Fibroblast of skin of right biceps (primary cell): ENCODE measurements around the gene GJC2.
"Not testable (repeated sequence)": the region's sequence is repeated elsewhere in the genome, so short reads cannot be mapped to it uniquely, and the experiment has no call there.

Source experiments
- DNase-seq: peaks from one replicate; pipeline ENCODE4 v3.0.0-alpha.2; 2013

GJC2 gene

DNA sequence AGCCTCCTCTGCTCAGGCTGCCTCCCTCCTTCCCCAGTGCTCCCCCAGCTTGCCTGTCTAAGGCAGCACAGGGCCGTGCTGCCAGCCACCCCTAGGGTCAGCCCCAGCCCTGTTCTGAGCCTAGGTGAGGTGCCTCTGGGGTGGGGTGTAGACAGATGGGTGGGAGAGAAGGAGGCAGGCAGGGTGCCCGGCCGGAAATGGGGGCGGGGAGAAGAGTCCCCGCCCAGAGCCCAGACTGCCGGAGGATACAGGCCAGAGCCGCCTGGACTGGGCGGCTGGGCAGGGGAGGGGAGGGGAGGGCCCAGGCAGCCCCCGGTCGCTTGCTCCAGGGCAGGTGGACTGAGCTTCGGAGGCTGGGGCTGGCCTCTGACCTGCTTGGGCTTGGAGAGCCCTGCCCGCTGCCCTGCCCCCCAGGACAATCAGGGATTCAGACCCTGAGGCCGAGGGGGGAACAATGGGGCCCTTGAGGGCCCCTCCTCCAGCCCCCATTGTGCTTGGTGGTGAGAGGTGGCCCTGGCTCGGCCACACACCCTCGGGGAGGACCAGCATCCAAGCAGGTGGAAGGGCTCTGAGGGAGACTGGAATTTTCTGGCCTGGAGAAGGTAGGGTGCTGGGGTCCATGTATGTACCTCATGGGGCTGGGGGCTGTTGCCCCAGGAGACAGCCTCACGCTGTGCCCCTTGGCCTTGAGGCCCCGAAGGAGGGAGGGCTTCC is at the start of gene GJC2:
GJC2 (plus strand) TSS at position 525 of the 714 bp plus-strand sequence. CDS start 7,829 bp downstream, outside the sequence.
- no peak for DNase-seq

DNA sequence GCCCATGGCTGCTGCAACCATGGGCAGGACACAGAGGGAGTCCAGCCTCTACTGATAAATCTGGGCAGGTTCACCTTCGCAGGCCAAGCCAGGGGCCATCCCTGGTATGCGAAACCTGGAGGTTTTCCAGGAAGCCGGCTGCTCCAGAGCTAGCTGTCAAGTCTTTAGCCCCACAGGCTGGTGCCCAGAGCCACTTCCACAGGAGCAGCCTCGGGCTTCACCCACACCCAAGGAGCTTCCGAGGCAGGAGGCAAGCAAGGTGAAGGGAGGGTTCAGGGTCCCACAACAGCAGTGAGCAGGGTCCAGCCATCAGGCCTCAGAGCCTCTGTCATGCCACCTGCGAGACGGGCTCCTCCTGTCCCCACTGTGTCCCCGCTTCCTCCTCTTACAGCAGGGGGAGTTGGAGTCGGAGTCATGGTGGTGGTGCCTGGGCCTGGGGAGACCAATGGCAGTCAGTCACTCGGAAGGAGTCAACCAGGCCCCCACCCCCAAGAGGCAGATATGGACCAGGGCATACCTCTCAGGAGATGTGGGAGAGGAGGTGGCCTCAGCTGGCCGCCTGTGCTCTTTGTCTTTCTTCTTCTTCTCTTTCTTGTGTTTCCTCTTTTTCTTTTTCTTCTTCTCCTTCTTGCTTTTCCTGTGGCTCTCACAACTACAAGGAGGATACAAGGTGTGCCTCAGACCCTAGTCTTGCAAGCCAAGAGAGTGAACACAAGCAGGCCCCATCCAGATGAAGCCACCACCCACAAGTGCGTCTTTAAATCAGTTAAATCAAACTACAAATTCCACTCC is 48.7 kb upstream of the GJC2 start:
- DNase-seq, result no peak

DNA sequence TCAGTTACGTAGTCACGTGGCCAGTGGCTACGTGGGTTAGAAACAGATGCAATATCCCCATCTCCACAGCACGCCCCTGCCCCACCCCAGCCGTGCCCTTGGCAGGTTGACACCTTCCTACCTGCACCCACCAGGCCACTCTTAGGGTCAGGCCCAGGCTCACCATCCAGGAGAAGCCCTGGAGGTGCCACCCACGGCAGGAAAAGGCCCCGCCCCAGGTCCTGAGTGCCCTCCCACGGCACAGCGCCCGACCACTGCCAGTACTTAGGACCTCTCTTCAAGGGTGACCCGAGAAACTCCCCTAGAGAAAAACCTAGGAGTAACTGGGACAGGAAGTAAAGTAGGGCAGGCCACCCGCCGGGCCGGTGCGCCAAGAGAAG is 48.1 kb upstream of the GJC2 start:
- DNase-seq, result no peak

DNA sequence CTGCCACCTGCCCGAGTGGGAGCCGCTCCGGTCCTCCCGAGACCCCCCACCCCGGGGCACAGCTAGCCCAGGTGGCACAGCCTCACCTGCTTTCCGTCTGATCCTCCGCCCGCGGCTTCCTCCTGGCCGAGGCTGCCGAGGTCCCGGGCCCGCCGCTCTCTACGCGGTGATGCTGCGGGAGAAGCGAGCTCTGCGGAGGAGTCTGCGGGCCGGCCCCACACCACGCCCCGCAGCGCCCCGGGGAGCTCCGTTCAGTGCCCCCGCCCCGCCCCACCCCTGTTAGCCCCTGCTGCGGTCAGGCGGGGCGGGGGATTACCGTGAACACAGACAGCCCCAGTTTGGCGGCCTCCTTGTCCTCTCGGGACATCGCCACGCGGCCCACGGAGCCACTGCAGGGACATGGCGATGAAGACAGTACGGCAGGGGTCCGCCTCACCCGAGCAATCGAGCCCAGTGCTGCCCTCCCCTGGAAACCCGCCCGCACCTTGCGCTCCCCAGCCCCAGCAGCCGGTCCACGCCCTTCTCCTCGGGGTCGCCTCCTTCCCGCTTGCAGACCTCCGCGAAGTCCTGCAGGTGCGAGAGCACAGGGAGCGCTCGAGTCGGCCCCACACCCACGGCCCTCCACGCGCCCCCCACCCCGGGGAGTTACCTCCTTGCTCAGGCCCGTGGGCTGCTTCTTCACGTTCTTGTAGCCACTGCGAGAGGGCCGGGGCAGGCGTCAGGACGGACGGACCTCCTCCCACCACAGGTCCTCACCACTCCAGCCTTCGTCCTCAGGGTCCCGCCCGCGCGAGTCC is 47.5 kb upstream of the GJC2 start:
- DNase-seq, result no peak

DNA sequence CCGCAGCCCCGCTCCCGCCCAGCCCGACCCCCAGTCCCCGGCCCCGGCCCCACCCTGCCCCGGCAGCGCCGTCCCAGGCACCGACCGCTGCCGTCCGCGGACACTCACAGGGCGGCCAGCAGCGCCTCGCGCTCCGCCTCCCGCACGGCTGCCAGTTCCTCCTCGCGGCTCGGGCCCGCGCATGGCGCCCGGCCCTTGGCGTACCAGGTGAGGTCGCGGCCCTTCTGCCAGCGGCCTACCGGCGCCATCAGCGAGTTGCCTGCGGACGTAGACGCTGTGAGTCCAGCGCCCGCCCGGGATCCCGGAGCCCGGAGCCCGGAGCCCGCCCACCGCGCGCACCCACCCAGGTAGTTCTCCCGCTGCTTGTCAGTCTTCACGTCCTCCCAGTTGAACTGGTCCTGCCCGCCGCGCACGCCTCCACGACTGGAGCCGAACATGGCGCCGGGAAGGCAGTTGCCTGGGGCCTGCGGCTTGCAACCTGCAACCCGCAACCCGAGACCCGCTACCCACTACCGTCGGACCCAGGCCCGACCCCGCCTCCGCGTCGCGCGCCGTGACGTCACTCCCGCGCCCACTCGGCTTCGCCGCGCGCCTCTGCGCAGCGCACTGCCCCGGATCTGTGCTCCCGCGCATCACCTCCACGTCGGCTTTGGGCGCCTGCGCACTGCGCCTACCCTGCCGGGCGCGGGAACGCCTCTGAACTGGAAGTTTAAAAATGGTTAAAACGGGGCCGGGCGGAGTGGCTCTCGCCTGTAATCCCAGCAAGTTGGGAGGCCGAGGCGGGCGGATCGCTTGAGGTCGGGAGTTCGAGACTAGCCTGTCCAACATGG is 46.7 kb upstream of the GJC2 start, which contains the start of gene C1orf35:
C1orf35 (minus strand) TSS at position 535 of the 830 bp plus-strand sequence; CDS start at position 437, 98 bp downstream.
- DNase-seq, result peak; percentile 92

DNA sequence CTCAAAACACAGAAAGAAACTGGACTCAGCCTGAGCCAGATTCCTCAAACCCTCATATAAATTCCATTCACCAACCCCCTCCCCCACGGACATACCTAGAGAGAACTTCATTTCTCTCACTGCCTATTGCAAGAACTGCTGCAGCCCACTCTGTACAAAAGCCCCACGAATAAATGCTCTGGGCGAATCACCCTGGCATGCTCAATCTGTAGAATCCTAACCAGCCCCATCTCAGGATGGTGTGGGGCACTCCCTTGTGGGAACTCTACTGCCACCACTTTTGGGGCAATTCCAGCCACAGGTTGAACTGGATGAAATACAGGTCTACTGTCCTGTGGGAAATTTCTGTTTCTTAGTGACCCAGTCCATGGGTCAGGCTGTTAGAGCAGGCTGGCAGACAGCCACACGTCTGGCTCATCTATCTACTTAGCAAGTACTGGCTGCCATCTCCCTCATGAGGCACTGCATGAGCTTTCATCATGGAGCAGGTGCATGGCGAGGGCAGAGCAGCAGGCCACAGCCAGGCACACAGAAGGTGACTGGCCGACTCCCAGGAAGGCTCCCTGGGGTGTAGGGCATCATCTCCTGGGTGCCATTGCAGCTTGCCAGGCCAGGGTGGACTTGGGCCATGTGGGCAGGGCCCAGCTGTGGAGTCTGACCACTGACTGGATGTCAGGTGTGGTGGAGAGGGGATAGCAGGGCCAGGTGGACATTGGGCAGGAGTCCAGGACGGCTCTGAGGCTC is 45.0 kb upstream of the GJC2 start:
- peak; percentile 48 for DNase-seq

DNA sequence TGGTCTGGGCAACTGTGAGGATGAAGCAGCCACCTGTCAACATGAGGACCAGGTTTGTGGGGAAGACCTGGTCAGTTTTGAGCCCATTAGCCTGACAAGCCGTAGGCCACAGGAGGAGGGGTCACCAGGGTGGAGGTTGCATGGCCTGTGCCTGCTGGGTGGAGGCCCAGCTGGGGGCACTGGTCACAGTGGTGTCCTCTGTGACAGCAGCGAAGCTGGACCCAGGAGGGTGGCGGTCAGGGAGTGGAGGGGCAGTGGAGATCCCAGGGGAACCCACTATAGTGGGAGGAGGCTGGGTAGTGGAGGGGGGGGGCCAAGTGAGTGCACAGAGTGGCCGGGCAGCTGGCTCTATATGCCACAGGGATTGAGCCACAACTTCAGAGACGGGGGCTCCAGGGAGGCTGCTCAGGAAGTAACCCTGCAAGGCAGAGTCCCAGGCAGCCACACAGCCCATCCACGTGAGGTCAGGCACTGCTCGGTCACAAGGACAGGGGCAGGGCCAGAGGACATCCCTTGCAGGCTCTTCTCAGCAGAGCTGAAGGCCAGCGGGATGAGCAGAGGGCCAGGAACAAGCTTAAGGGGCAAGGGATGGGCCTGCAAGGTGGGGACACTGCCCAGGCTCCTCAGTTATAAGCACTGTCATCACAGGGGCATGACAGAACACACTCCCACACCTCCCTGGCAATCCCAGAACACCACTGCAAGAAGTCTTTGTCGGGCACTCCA is 44.3 kb upstream of the GJC2 start:
- DNase-seq, result no peak

DNA sequence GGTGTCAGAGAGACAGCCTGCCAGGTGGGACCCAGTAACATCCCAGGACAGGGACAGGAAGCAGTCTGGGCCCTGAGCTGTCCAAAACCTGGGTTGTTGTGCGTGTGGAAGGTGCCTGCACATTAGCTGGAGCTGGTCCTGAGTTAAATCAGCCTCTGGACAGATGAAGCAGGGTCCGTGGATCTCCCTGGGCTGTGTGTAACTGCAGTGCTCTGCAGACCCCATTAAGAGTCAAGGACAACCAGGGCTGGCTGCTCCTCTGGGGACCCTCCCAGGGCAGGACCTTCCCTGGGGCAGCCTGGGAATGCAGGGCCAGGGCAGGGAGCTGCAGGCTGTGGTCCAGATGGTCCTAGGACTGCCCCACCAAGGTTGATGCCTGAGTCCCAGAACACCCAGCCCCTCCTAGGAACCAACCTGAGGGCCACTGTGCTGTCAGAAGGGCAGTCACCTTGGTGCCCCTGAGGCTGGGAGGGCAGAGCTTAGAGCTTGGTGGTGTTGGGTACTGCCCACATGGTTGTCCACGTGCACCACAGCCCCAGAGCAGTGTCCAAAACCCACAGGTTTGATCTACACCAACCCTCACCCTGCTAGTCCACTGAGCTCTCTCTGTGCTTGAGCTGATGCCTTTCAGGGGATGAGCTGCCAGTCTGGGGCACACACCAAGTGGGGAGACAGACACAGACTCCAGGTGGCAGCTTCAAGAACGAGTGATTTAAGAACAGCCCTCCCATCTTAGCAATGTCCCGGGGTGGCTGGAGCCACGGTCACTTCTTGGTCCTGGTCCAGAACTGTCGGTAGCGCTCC is 43.5 kb upstream of the GJC2 start:
- no peak for DNase-seq

DNA sequence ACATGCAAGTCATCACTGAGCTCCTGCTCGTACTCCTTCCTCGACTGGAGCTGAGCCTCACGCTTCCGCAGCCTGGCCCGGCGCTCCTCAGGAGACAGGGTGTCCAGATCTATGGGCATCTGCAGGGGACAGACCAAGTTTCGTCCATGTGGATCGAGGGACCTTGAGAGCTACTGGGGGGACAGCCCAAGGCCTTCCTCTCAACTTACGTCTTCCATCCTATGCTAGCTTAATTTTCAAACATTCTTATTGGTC is 43.0 kb upstream of the GJC2 start:
- no peak for DNase-seq

DNA sequence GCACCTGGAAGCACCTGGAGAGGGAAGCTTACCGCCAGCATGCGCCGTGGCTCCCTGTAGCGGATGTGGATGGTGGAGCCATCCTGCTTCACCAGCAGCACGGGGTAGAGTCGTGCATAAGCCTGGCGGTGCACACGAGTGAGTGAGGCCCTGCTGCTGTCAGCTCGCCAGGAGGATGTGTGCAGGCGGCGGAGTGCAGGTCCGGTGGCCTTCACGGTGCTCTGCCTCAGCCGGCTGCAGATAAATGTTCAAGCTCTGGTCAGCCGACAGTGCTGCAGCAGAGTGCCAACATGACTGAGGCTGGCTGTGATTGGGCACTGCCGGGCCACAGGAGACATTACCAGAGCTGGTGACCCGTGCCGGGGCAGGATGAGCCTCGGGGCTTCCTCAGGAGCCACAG is 42.1 kb upstream of the GJC2 start:
- no peak for DNase-seq

DNA sequence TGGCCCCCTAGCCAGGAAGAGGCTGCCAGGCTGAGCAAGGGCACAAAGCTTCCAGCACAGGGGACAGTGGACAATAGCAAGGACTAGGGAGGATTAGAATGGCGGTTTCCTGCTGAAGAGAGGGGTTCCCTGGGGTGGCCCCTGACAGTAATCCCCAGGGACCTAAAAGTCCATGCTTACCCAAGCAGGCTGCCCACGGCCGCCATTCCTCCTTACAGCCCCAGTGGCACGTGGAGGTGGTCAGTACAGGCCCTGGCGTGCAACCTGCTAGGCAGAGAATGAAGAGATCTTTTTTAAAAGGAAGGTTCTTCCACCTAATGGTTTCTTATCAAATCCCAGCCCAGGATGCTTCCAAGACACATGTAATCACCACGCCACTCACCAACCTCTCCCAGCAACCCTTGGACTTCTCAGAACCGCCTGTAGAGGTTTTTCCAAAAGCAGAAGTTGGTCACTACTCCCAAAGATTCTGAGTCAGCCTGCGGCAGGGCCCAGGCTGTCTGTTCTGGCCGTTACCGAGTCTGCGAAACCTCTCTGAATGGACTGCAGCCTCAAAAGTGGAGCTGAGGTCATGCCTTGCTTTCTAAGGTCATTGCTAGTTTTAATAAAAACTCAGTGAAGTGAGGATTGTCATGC is 41.6 kb upstream of the GJC2 start:
- DNase-seq, result no peak

DNA sequence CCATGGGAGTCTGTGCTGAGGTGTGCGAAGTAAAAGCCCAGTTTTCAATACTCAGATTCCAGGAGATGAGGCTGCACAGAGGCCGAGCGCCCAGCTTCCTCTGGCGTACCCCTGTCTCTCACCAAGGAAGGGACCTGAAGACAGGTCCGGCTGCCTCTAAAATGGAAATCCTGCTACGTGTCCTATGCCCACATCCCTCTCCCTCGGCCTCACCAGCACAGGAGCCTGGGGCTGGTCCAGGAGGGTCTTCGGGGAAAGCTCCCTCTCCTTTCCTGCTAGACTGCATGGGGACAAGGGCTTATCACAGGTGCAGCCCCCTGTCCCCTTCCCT is 41.0 kb upstream of the GJC2 start:
- no peak for DNase-seq

DNA sequence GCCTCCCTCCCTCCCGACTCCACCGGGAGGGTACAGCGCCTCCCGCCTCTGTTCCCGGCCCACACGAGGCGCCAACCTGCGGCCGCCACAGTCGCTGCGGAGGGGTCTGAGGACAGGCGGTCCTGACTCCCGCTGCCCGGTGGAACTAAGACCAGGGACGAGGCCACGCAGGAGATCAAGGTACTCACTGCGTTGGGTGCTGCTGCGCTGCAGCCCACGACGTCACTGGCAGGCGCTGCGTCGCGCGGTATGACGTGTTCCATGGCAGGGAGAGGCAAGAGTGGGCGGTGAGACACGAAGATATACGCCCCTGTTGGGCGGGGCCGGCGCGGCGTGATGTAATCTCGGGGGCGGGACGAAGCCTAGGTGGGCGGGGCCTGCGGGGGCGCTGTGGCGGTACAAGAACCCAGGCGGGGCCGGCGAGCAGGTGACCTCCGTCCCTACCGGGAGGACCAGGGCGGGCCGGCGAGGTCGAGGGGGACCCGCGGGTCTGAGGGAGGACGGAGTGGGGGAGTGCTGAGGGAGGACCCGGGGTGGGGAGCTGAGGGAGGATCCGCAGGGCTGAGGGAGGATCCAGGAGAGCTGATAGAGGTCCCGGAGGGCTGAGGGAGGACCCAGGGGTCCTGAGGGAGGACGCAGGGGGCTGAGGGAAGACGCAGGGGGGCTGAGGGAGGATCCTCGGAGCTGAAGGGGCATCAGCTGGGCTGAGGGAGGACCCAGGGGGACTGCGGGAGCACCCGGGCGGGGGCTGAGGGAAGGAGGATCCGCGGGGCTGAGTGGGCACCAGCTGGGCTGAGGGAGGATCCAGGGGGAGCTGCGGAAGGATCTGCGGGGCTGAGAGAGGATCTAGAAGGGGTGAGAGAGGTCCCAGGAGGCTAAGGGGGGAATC is 40.4 kb upstream of the GJC2 start, which contains the start of gene MRPL55:
MRPL55 (minus strand) TSS at position 227 of the 889 bp plus-strand sequence. CDS start 1,039 bp downstream, outside the sequence.
- DNase-seq, result peak; percentile 95

DNA sequence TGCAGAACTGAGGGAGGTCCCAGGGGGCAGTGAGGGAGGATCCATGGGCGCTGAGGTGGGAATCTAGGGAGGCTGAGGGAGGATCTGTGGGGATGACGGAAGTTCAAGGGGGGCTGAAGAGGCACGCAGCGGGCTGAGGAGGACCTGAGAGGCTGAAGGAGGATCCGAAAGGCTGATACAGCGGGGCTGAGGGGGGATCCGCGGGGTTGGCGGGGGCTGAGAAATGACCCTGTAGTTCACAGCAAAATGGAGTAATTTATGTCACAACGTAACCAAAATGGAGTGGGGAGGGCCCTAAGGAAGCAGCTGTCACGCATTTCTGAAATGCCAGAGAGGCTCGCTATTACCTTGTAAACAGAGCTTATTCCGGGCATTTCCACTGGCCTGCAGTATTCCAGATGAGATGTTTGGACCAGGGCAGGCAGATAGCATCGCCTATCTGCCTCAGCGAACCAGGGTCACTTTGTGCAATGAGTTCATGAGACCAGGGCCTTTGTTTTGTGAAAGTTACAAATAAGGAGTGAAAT is 39.7 kb upstream of the GJC2 start:
- DNase-seq, result no peak

DNA sequence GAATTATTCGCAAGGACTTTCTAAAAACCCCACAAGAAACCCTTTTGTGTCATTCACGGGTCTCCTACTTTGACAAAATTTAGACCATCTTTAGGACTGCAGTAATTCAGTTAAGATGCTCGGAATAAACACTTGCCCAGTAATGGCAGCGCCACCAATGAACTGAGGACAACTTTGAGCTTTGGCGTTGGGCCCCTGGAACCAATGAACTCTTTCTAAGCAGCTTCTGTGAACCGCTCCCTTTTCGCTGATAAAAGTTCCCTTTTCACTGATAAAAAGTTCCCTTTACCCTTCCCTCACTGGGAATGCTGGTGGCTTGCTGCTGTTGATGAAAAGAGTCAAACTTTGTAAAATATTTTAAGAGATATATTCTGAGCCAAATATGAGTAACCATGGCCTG is 39.2 kb upstream of the GJC2 start:
- DNase-seq, result no peak

DNA sequence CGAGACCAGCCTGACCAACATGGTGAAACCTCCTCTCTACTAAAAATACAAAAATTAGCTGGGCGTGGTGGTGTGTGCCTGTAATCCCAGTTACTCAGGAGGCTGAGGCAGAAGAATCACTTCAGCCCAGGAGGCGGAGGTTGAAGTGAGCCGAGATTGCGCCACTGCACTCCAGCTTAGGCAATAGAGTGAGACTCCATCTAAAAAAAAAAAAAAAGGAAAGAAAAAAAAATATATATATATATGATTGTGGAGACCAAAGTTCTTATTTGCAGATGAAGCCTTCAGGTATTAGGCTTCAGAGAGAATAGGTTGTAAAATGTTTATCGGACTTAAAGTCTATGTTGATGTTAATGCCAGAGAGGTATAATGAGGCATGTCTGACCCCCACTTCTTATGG is 38.4 kb upstream of the GJC2 start:
- not testable (repeated sequence) for DNase-seq

DNA sequence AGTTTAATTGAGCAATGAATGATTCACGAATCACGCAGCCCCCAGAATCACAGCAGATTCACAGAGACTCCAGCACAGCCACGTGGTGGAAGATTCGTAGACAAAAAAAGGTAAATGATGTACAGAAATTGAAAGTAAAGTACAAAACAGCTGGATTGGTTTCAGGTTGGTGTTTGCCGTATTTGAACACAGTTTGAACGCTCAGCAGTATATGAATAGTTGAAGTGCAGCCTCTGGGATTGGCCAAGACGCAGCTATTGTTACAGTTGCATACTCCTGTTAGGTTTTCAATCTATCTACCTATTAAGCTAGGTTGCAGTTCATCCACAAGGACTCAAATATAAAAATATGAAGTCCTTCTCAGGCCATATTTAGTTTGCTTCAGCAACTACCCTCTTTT is 37.6 kb upstream of the GJC2 start:
- DNase-seq, result no peak

DNA sequence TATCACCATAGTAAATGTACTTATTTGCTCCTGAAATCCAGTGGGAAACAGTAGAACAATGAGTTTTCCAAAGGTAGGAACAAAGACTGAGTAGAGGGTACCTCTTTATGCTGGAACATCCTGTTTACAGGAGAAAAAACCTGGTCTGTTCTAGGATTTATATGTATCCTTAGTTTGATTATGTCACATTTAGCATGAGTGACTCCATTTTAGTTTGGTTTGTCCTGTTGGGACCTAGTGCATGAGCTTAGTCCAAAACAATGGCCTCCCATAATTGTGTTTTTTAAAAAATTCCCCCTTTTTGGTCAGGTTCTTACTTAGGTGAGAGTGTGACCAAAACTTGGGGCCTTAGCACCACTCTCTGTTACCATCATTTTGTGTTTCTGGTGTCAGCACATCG is 37.1 kb upstream of the GJC2 start:
- DNase-seq, result no peak

DNA sequence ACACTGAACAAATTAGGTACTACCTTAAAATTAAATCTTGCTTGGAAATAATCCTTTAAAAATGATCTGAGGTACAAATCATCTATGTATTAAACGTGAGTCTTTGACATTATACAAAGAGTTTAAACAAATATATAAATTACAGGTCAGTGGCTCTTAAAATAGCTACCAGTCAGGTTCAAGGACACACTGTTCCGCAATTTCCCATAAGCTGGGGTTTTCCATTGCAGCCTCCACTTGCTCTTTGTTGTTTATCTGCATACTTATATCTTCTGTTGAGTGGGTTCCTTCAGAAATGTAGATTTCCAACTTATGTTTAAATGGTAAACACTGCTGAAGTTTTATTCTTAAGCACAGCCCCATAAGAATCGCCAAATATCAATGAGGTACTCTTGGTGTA is 34.9 kb upstream of the GJC2 start:
- DNase-seq, result no peak
